GM18870 (cell line): ENCODE results near the gene KCNQ1.

Experiments used
- ATAC-seq: cut with Tn5 transposase; IDR thresholded peaks from one replicate; pipeline ENCODE4 v1.9.1; 2021; ENCODE audit warnings: moderate library complexity; ENCODE audit not compliant: unreplicated experiment

The KCNQ1 gene

GRCh38 chr11:2459016-2459725 is 14.4 kb downstream of the KCNQ1 start:
- ATAC-seq, result no peak

GRCh38 chr11:2459796-2460531 is 15.2 kb downstream of the KCNQ1 start:
- ATAC-seq, result no peak

GRCh38 chr11:2460540-2461252 is 15.9 kb downstream of the KCNQ1 start:
- no peak for ATAC-seq

GRCh38 chr11:2461253-2461955 is 16.6 kb downstream of the KCNQ1 start:
- no peak for ATAC-seq

GRCh38 chr11:2461956-2462542 is 17.2 kb downstream of the KCNQ1 start:
- ATAC-seq, result no peak

GRCh38 chr11:2462543-2462985 is 17.8 kb downstream of the KCNQ1 start:
- no peak for ATAC-seq

- no peak for ATAC-seq
These were observed 18.4 kb downstream of the KCNQ1 start for GRCh38 chr11:2462986-2463765.

GRCh38 chr11:2463766-2464277 is 19.0 kb downstream of the KCNQ1 start:
- no peak for ATAC-seq

- no peak for ATAC-seq
These were observed 19.8 kb downstream of the KCNQ1 start for GRCh38 chr11:2464451-2465165.

GRCh38 chr11:2465202-2466068 is 20.6 kb downstream of the KCNQ1 start:
- ATAC-seq, result no peak

GRCh38 chr11:2466069-2466801 is 21.4 kb downstream of the KCNQ1 start:
- no peak for ATAC-seq

GRCh38 chr11:2466869-2467694 is 22.3 kb downstream of the KCNQ1 start:
- ATAC-seq, result no peak

- ATAC-seq, result no peak
These were observed 22.9 kb downstream of the KCNQ1 start for GRCh38 chr11:2467695-2468055.

GRCh38 chr11:2468363-2469235 is 23.8 kb downstream of the KCNQ1 start:
- no peak for ATAC-seq

- ATAC-seq, result no peak
These were observed 25.7 kb downstream of the KCNQ1 start for GRCh38 chr11:2470495-2470894.
